HepG2 (cell line): ENCODE measurements around the gene ZSCAN26. TPM values are rescaled to one million over a fixed set of nuclear protein-coding genes. Genes with fewer than 3 reads are reported as not detected.

ENCODE experiments used
- AGO1 ChIP-seq: fragments of 200-400 bp; formaldehyde crosslinking; IDR thresholded peaks from 2 replicates; pipeline ENCODE4 v1.6.1; 2017; ENCODE audit warnings: mild to moderate bottlenecking, low read depth, low read length, moderate library complexity; ENCODE audit not compliant: poor library complexity, severe bottlenecking
- CC2D1A ChIP-seq: sonication (generic); formaldehyde crosslinking; IDR thresholded peaks from 2 replicates; pipeline ENCODE4 v1.8.1; 2023; ENCODE audit warnings: mild to moderate bottlenecking, missing genetic modification reagents
- HES4 ChIP-seq: sonication (generic); formaldehyde crosslinking; IDR thresholded peaks from 2 replicates; pipeline ENCODE4 v1.9.0; 2021; ENCODE audit warnings: mild to moderate bottlenecking, missing genetic modification reagents, borderline replicate concordance
- KLF6 ChIP-seq: IDR thresholded peaks from 2 replicates; pipeline ENCODE4 v1.8.0; 2016; ENCODE audit warnings: missing biosample characterization, missing genetic modification reagents
- NFE2L2 ChIP-seq: fragments of 150-350 bp; IDR thresholded peaks from 2 replicates; pipeline ENCODE4 v1.6.1; 2014; ENCODE audit warnings: low read length
- POLR2G ChIP-seq: fragments of 200-400 bp; formaldehyde crosslinking; IDR thresholded peaks from 2 replicates; pipeline ENCODE4 v1.6.1; 2018; ENCODE audit warnings: mild to moderate bottlenecking, low read depth, low read length, moderate library complexity
- SAP130 ChIP-seq: IDR thresholded peaks from 2 replicates; pipeline ENCODE4 v1.6.1; 2016; ENCODE audit warnings: low read depth
- SATB2 ChIP-seq: sonication (generic); formaldehyde crosslinking; IDR thresholded peaks from 2 replicates; pipeline ENCODE4 v1.5.0; 2020; ENCODE audit warnings: missing genetic modification reagents
- TMF1 ChIP-seq: sonication (generic); formaldehyde crosslinking; IDR thresholded peaks from 2 replicates; pipeline ENCODE4 v1.8.1; 2022; ENCODE audit warnings: low read depth, missing genetic modification reagents
- XRCC5 ChIP-seq: fragments of 200-400 bp; formaldehyde crosslinking; optimal IDR thresholded peaks from 2 replicates; pipeline ENCODE3; 2017; ENCODE audit warnings: mild to moderate bottlenecking, low read length
- YY1 ChIP-seq: IDR thresholded peaks from 2 replicates; pipeline ENCODE4 v1.6.1; 2011; ENCODE audit warnings: low read length, low read depth, moderate library complexity, mild to moderate bottlenecking; ENCODE audit not compliant: insufficient read depth, insufficient replicate concordance
- ZNF329 ChIP-seq: sonication (generic); formaldehyde crosslinking; IDR thresholded peaks from 2 replicates; pipeline ENCODE4 v1.9.0; 2021; ENCODE audit warnings: low read depth, mild to moderate bottlenecking, missing genetic modification reagents
- ZNF44 ChIP-seq: sonication (generic); formaldehyde crosslinking; IDR thresholded peaks from 2 replicates; pipeline ENCODE4 v1.5.1; 2020; ENCODE audit warnings: mild to moderate bottlenecking, missing genetic modification reagents
- ZNF451 ChIP-seq: sonication (generic); formaldehyde crosslinking; IDR thresholded peaks from 2 replicates; pipeline ENCODE4 v1.5.0; 2020; ENCODE audit warnings: mild to moderate bottlenecking, missing genetic modification reagents
- ZNF564 ChIP-seq: sonication (generic); formaldehyde crosslinking; IDR thresholded peaks from 2 replicates; pipeline ENCODE4 v1.8.1; 2023; ENCODE audit warnings: mild to moderate bottlenecking, missing genetic modification reagents
- ZZZ3 ChIP-seq: sonication (generic); formaldehyde crosslinking; IDR thresholded peaks from 2 replicates; pipeline ENCODE4 v1.4.0; 2020; ENCODE audit warnings: missing genetic modification reagents, mild to moderate bottlenecking, borderline replicate concordance
- polyA plus RNA-seq, 8 experiments: library from polyadenylated mRNA; depleted of rRNA in 3 of 8; stranded (reverse) in 7 of 8; unstranded in 1 of 8; fragments of >200 nt; fragmentation: Illumina TruSeq in 4 of 8; extraction: Trizol in 4 of 8; gene quantifications; 2 replicates each; pipeline versions ENCODE4 v1.2.1 to v1.2.3, GENCODE V29; 2011 to 2016; ENCODE audit warnings: low read depth in 4 of 8, missing spikeins in 1 of 8, mixed read lengths in 1 of 8; ENCODE audit not compliant: insufficient read depth in 1 of 8
- total RNA-seq, 5 experiments: library from RNA; depleted of rRNA; stranded (reverse); fragments of >200 nt; fragmentation: Illumina TruSeq; extraction: Trizol; gene quantifications; 2 replicates each; pipeline ENCODE4 v1.2.3, GENCODE V29; 2016; ENCODE audit warnings: low read depth in 1 of 5
- TF ChIP-seq, protein P1 (sequence below): sonication (generic); formaldehyde crosslinking; IDR thresholded peaks from 2 replicates; pipeline ENCODE4 v1.5.0; 2020; ENCODE audit warnings: missing genetic modification reagents
- TF ChIP-seq, protein P2 (sequence below): sonication (generic); formaldehyde crosslinking; IDR thresholded peaks from 2 replicates; pipeline ENCODE4 v1.4.0; 2020; ENCODE audit warnings: low read depth, missing genetic modification reagents
- TF ChIP-seq, protein P3 (sequence below): sonication (generic); formaldehyde crosslinking; IDR thresholded peaks from 2 replicates; pipeline ENCODE4 v1.9.0; 2021; ENCODE audit warnings: missing genetic modification reagents, borderline replicate concordance
- TF ChIP-seq, protein P4 (sequence below): sonication (generic); formaldehyde crosslinking; IDR thresholded peaks from 2 replicates; pipeline ENCODE4 v1.8.0; 2022; ENCODE audit warnings: mild to moderate bottlenecking, missing genetic modification reagents, borderline replicate concordance

ZSCAN26 gene
- total and polyA plus RNA-seq, 2 of the 13 experiments (the other 11 are each of a cell fraction or from before 2014, with no cell fraction given) = 12.0 to 15.6 TPM

DNA sequence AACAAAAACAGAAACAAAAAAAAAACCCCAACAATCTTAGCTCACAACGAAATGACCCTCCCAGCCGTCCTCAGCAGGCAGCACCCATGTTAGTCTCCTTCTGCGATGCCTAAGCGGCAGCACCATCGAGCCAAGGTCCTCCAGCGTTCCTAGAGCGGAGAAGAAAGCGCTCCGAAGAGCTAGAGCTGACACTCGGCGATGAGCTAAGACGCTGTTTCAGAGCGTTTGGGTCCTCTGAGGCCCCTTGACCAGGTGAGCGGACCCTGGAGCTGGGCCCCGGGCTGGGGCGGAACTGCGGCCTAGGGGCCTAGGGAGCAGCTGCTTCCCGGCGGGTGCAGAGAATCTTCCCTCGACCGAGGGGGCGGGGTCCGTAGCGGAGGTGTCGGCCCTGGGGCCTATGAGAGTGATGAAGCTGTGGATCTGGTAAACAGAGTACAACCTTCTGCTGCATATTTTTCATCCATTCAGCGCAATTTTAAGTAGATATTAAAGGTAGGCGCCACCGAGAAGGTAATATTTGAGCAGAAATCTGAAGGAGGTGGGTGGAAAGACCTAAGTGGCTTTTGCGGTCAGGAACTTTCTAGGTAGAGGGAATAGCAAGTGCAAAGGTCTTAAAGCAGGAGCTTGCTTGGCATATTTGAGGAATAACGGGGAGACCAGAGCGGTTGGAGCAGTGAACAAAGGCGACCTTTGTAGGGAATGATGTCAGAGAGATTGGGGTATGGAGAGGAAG lies at the start of gene ZSCAN26 (continued):
- peak; percentile 59 for TF ChIP-seq AGO1
- no peak for TF ChIP-seq ZNF329 (CRISPR knock-in tag)
- TF ChIP-seq, protein P1, sequence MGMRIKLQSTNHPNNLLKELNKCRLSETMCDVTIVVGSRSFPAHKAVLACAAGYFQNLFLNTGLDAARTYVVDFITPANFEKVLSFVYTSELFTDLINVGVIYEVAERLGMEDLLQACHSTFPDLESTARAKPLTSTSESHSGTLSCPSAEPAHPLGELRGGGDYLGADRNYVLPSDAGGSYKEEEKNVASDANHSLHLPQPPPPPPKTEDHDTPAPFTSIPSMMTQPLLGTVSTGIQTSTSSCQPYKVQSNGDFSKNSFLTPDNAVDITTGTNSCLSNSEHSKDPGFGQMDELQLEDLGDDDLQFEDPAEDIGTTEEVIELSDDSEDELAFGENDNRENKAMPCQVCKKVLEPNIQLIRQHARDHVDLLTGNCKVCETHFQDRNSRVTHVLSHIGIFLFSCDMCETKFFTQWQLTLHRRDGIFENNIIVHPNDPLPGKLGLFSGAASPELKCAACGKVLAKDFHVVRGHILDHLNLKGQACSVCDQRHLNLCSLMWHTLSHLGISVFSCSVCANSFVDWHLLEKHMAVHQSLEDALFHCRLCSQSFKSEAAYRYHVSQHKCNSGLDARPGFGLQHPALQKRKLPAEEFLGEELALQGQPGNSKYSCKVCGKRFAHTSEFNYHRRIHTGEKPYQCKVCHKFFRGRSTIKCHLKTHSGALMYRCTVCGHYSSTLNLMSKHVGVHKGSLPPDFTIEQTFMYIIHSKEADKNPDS = no peak
- peak; percentile 92 for TF ChIP-seq POLR2G
- TF ChIP-seq XRCC5 = peak; percentile 93
- TF ChIP-seq, protein P2, sequence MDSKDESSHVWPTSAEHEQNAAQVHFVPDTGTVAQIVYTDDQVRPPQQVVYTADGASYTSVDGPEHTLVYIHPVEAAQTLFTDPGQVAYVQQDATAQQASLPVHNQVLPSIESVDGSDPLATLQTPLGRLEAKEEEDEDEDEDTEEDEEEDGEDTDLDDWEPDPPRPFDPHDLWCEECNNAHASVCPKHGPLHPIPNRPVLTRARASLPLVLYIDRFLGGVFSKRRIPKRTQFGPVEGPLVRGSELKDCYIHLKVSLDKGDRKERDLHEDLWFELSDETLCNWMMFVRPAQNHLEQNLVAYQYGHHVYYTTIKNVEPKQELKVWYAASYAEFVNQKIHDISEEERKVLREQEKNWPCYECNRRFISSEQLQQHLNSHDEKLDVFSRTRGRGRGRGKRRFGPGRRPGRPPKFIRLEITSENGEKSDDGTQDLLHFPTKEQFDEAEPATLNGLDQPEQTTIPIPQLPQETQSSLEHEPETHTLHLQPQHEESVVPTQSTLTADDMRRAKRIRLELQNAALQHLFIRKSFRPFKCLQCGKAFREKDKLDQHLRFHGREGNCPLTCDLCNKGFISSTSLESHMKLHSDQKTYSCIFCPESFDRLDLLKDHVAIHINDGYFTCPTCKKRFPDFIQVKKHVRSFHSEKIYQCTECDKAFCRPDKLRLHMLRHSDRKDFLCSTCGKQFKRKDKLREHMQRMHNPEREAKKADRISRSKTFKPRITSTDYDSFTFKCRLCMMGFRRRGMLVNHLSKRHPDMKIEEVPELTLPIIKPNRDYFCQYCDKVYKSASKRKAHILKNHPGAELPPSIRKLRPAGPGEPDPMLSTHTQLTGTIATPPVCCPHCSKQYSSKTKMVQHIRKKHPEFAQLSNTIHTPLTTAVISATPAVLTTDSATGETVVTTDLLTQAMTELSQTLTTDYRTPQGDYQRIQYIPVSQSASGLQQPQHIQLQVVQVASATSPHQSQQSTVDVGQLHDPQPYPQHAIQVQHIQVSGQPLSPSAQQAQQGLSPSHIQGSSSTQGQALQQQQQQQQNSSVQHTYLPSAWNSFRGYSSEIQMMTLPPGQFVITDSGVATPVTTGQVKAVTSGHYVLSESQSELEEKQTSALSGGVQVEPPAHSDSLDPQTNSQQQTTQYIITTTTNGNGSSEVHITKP (CRISPR knock-in tag) = no peak
- peak; percentile 95 for TF ChIP-seq SAP130 (CRISPR knock-in tag)
- TF ChIP-seq ZNF44 = peak; percentile 87; the same call in 1 of the 2 replicates
- TF ChIP-seq, protein P3, sequence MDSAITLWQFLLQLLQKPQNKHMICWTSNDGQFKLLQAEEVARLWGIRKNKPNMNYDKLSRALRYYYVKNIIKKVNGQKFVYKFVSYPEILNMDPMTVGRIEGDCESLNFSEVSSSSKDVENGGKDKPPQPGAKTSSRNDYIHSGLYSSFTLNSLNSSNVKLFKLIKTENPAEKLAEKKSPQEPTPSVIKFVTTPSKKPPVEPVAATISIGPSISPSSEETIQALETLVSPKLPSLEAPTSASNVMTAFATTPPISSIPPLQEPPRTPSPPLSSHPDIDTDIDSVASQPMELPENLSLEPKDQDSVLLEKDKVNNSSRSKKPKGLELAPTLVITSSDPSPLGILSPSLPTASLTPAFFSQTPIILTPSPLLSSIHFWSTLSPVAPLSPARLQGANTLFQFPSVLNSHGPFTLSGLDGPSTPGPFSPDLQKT = no peak
- TF ChIP-seq SATB2 = peak; percentile 92
- TF ChIP-seq ZNF451 (CRISPR knock-in tag) = no peak
- TF ChIP-seq TMF1 = peak; percentile 49; the same call in 1 of the 2 replicates
- peak; percentile 74 for TF ChIP-seq YY1
- peak; percentile 87; the same call in 1 of the 2 replicates for TF ChIP-seq ZZZ3
- 0 out of 2 replicates have a peak, but pooled peaks have one; percentile 59 for TF ChIP-seq HES4 (CRISPR knock-in tag)
- no peak; the same call in 1 of the 2 replicates for TF ChIP-seq ZNF564 (CRISPR knock-in tag)
- TF ChIP-seq, protein P4, sequence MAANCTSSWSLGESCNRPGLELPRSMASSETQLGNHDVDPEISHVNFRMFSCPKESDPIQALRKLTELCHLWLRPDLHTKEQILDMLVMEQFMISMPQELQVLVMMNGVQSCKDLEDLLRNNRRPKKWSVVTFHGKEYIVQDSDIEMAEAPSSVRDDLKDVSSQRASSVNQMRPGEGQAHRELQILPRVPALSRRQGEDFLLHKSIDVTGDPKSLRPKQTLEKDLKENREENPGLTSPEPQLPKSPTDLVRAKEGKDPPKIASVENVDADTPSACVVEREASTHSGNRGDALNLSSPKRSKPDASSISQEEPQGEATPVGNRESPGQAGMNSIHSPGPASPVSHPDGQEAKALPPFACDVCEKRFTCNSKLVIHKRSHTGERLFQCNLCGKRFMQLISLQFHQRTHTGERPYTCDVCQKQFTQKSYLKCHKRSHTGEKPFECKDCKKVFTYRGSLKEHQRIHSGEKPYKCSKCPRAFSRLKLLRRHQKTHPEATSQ = peak; percentile 72; the same call in 1 of the 2 replicates
- peak; percentile 97 for TF ChIP-seq KLF6
- no peak for TF ChIP-seq CC2D1A (CRISPR knock-in tag)
- no peak for TF ChIP-seq NFE2L2
